ENCODE results near the gene AKT2.
A peak's percentile ranks its signal among the peaks of the same experiment; 100 is the strongest.

AKT2 gene

GRCh38 chr19:40235238-40236025 is 49.7 kb downstream of the AKT2 start:
- DNase-seq (ENCODE audit: low read depth, low spot score) = no peak

GRCh38 chr19:40234429-40235237 is 50.5 kb downstream of the AKT2 start:
- DNase-seq (ENCODE audit: low read depth, low spot score) = no peak

- DNase-seq (ENCODE audit: low read depth, low spot score) = no peak
Observed at GRCh38 chr19:40233811-40234389, 51.2 kb downstream of the AKT2 start.

GRCh38 chr19:40232949-40233810 is 52.0 kb downstream of the AKT2 start:
- no peak for DNase-seq (ENCODE audit: low read depth, low spot score)

- DNase-seq (ENCODE audit: low read depth, low spot score) = no peak
Observed at GRCh38 chr19:40232479-40232878, 52.7 kb downstream of the AKT2 start.

GRCh38 chr19:40231544-40232424 is 53.4 kb downstream of the AKT2 start:
- no peak for DNase-seq (ENCODE audit: low read depth, low spot score)

GRCh38 chr19:40231057-40231456 is 54.1 kb downstream of the AKT2 start:
- DNase-seq (ENCODE audit: low read depth, low spot score) = no peak

GRCh38 chr19:40229926-40230417 is 55.2 kb downstream of the AKT2 start:
- no peak for DNase-seq (ENCODE audit: low read depth, low spot score)

- DNase-seq (ENCODE audit: low read depth, low spot score) = peak; percentile 33
Observed at GRCh38 chr19:40229484-40229883, 55.7 kb downstream of the AKT2 start.

- DNase-seq (ENCODE audit: low read depth, low spot score) = no peak
Observed at GRCh38 chr19:40228863-40229262, 56.3 kb downstream of the AKT2 start.

- no peak for DNase-seq (ENCODE audit: low read depth, low spot score)
Observed at GRCh38 chr19:40228346-40228745, 56.8 kb downstream of the AKT2 start.

- no peak for DNase-seq (ENCODE audit: low read depth, low spot score)
Observed at GRCh38 chr19:40225440-40226305, 59.5 kb downstream of the AKT2 start.

- no peak for DNase-seq (ENCODE audit: low read depth, low spot score)
Observed at GRCh38 chr19:40224342-40225150, 60.6 kb downstream of the AKT2 start.

- no peak for DNase-seq (ENCODE audit: low read depth, low spot score)
Observed at GRCh38 chr19:40223135-40223822, 61.9 kb downstream of the AKT2 start.

GRCh38 chr19:40221858-40222619 is 63.1 kb downstream of the AKT2 start:
- DNase-seq (ENCODE audit: low read depth, low spot score) = peak; percentile 91

GRCh38 chr19:40220674-40221073 is 64.5 kb downstream of the AKT2 start:
- no peak for DNase-seq (ENCODE audit: low read depth, low spot score)

GRCh38 chr19:40219721-40220276 is 65.3 kb downstream of the AKT2 start:
- peak; percentile 61 for DNase-seq (ENCODE audit: low read depth, low spot score)
